Natural killer cell treated with Interleukin-12 subunit alpha and Interleukin-12 subunit beta and Interleukin-15 and Interleukin-18, amount 100 ng/mL, for 72 hours (primary cell): ENCODE results near the gene PDGFRA. TPM values are rescaled to one million over a fixed set of nuclear protein-coding genes. Genes with fewer than 3 reads are reported as not detected.
A peak's percentile ranks its signal among the peaks of the same experiment; 100 is the strongest.
"Not testable (repeated sequence)": the region's sequence is repeated elsewhere in the genome, so short reads cannot be mapped to it uniquely, and the experiment has no call there.

ENCODE experiments used
- ATAC-seq, 2 donors: fragments of 150-1000 bp; cut with Tn5 transposase in 1 of 2; sonication (Bioruptor Pico), chemical (Tn5 transposase) in 1 of 2; 2 replicates each; pipeline ENCODE4 v1.10.0; 2021
- DNase-seq: peaks from one replicate; pipeline ENCODE4 v3.0.0; 2022; ENCODE audit warnings: low spot score
- H3K27ac Mint-ChIP-seq, 2 donors: 1 replicate in 1 of 2; 2 replicates in 1 of 2; pipeline ENCODE4 v1.8.0; 2022; ENCODE audit warnings: mixed read lengths in 2 of 2, mild to moderate bottlenecking in 1 of 2, moderate library complexity in 1 of 2
- H3K27me3 Mint-ChIP-seq, 2 donors: 1 replicate in 1 of 2; 2 replicates in 1 of 2; pipeline ENCODE4 v1.8.0; 2022; ENCODE audit warnings: mixed read lengths in 2 of 2
- H3K36me3 Mint-ChIP-seq: one replicate; pipeline ENCODE4 v1.8.0; 2022; ENCODE audit warnings: mixed read lengths
- H3K4me1 Mint-ChIP-seq, 2 donors: 1 replicate in 1 of 2; 2 replicates in 1 of 2; pipeline ENCODE4 v1.8.0; 2022; ENCODE audit warnings: low read depth in 2 of 2, mixed read lengths in 2 of 2, mild to moderate bottlenecking in 1 of 2
- H3K4me3 Mint-ChIP-seq: one replicate; pipeline ENCODE4 v1.8.0; 2022; ENCODE audit warnings: mixed read lengths
- H3K9me3 Mint-ChIP-seq: 2 replicates; pipeline ENCODE4 v1.8.0; 2022; ENCODE audit warnings: mixed read lengths
- total RNA-seq, 2 donors: library from RNA; stranded (reverse); gene quantifications; one replicate each; pipeline ENCODE4 v1.2.3, GENCODE V29; 2022

Gene PDGFRA
- total RNA-seq, 2 donors from 2014 or later, result 0.05 TPM; not detected in 1

DNA sequence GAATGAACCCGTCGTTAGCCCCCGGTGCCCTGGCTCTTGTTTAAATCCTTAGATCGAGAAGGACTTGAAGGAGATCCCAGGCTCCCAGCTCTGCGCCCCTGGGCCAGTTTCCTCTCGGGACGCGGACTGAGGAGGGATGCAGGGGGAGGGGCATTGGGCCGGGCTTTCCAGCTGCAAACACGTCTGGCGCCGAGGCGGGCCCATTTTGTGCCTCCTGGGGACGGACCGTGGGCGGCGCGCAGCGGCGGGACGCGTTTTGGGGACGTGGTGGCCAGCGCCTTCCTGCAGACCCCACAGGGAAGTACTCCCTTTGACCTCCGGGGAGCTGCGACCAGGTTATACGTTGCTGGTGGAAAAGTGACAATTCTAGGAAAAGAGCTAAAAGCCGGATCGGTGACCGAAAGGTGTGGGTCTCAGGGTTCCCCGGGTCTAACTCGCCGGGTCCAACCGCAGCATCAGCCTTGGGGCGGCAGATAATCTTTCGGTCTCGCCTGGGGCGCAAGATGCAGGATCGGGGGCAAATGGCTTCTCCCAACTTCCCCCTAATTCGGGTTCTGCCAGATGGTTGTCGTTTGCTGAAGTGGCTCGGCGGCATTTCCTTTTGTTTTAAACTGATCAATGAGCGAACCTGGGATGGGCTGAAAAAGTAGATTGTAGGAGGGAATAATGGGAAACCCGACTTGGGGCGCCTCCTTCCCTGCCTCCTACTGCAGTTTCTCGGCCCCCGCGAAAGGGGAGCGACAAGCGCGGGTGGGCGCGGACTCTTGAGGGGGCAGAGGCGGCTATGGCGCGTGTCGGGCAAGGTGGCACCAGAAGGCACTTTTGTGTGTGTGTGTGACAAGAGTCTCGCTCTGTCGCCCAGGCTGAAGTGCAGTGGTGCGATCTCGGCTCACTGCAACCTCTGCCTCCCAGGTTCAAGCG, 2.9 kb downstream of the PDGFRA start:
- peak overlapping the region; percentile 44 for H3K4me3 Mint-ChIP-seq
- DNase-seq (no peak), ATAC-seq (no peak)
- H3K4me1 Mint-ChIP-seq, result peaks cover 16 to 25% of the 10 kb centered on the region in 2 donors
- no peaks in the 10 kb centered on the region for H3K36me3 Mint-ChIP-seq
- H3K27me3 Mint-ChIP-seq, result peaks cover 40 to 56% of the 10 kb centered on the region in 2 donors
- H3K9me3 Mint-ChIP-seq, result no peaks in the 10 kb centered on the region
- no peak overlapping the region for H3K27ac Mint-ChIP-seq

DNA sequence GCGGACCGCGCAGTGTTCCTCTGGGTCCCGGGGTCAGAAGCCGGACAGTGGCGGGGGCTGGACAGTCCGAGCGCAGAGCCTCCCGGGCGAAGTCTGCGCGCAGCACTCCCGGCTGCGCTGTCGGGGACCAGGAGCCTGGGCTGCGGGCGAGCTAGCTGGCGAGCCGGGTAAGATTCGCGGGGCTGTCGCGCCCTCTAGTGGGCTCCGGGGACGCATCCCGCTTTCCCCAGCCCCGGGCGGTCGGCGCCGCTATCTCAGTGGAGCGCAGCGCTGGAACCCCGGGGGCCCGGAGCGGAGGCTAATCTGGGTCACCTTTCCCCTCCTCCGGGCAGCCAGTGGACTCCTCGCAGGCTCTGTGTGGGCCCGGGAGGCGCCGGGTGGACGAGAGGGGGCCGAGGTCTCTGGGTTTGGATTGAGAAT, 4.2 kb downstream of the PDGFRA start:
- ATAC-seq (peak; percentile 90 to 92), DNase-seq (peak; percentile 83)
- Mint-ChIP-seq H3K4me3 (peak overlapping the region; percentile 78), H3K9me3 (no peaks in the 10 kb centered on the region), H3K27ac (no peak overlapping the region), H3K27me3 (peaks cover 33 to 47% of the 10 kb centered on the region in 2 donors), H3K36me3 (no peaks in the 10 kb centered on the region), H3K4me1 (peaks cover 8 to 14% of the 10 kb centered on the region in 2 donors)

GRCh38 chr4:54233697-54234496, 4.8 kb downstream of the PDGFRA start:
- DNase-seq (peak; percentile 78), ATAC-seq (peak; percentile 56 to 67)
- Mint-ChIP-seq H3K4me1 (peaks cover 5 to 11% of the 10 kb centered on the region in 2 donors), H3K27me3 (peaks cover 31 to 44% of the 10 kb centered on the region in 2 donors), H3K27ac (peak overlapping the region in 1 of 2 donors; percentile 35), H3K4me3 (peak overlapping the region; percentile 78), H3K9me3 (no peaks in the 10 kb centered on the region), H3K36me3 (no peaks in the 10 kb centered on the region)

DNA sequence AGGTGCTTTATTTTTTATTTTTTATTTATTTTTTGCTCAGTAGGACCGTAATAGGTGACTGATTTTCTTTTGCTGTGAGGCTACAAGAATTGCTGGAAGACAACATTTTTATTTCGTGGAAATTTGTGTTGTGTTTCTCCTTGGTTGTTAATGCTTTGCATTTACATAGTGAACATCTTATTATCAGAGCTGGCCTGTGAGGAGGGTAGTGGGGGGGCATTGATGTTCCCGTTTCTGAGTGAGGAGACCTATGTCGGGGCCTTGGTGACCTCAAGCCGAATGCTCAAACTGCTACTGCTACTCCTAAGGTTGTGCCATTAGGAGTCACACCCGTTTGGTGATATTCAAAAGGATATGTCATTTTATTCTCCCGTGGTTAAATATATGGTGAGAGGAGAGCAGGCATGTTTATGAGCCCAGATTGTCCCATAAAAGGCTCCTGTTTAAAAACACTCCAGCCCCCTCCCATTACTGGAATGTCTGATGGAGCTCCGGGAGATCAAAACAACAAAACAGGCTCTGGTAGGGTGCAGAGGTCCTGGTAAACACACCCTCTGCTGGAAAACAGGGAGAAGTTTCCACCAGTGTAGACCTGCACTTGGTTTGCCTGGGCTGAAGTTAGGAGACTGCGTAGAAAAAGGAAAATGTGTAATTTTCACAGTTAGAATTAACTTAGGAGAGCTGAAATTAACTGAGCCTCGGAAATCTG, 5.6 kb downstream of the PDGFRA start:
- Mint-ChIP-seq H3K27me3 (peaks cover 23 to 37% of the 10 kb centered on the region in 2 donors), H3K4me3 (peak overlapping the region; percentile 78), H3K36me3 (no peaks in the 10 kb centered on the region), H3K27ac (peak overlapping the region in 1 of 2 donors; percentile 35), H3K9me3 (no peaks in the 10 kb centered on the region), H3K4me1 (peaks cover 5 to 7% of the 10 kb centered on the region in 2 donors)
- no peak for ATAC-seq
- no peak for DNase-seq

DNA sequence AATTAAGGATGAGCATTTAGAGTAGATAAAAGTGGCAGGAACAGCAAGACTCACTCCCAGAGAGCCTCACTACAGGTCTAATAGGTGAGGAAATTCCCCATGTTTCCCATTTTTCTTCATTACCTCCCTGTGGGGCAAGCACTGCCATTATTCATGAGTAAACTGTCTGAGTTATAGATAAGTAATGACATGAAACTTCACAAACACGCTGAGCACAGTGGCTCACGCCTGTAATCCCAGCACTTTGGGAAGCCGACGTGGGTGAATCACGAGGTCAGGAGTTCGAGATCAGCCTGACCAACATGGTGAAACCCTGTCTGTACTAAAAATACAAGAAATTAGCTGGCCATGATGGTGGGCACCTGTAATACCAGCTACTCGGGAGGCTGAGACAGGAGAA, 7.2 kb downstream of the PDGFRA start:
- not testable (repeated sequence) for H3K36me3 Mint-ChIP-seq, ATAC-seq, H3K4me3 Mint-ChIP-seq, H3K4me1 Mint-ChIP-seq, H3K9me3 Mint-ChIP-seq, DNase-seq, H3K27ac Mint-ChIP-seq
- peaks cover 18 to 33% of the 10 kb centered on the region in 2 donors for H3K27me3 Mint-ChIP-seq

- H3K27me3 Mint-ChIP-seq, result peaks cover 15 to 33% of the 10 kb centered on the region in 2 donors
- ATAC-seq (no peak), DNase-seq (no peak)
- no peaks in the 10 kb centered on the region for H3K36me3 Mint-ChIP-seq
- H3K27ac Mint-ChIP-seq, result no peak overlapping the region
- no peaks in the 10 kb centered on the region for H3K9me3 Mint-ChIP-seq
- no peak overlapping the region for H3K4me3 Mint-ChIP-seq
- peaks cover 0 to 4% of the 10 kb centered on the region in 2 donors for H3K4me1 Mint-ChIP-seq
Observed at GRCh38 chr4:54237770-54238169, 8.7 kb downstream of the PDGFRA start.

DNA sequence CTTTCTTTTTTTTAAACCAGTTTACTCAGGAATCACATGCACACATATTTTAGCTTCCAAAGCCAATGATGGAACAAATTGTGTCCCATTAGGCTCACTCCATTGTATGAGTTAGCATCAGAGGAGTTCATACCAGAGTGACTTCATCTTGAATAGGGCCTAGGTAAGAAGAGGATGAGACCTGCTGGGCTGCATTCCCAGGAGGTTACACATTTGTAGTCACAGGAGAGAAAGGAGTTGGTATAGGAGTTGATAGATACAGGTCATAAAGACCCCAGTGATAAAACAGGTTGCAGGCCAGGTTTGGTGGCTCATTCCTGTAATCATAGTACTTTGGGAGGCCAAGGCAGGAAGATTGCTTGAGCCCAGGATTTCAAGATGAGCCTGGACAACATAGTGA, 9.3 kb downstream of the PDGFRA start:
- Mint-ChIP-seq H3K9me3 (no peaks in the 10 kb centered on the region), H3K27me3 (peaks cover 15 to 37% of the 10 kb centered on the region in 2 donors), H3K27ac (no peak overlapping the region), H3K36me3 (no peaks in the 10 kb centered on the region), H3K4me1 (peaks cover 0 to 4% of the 10 kb centered on the region in 2 donors), H3K4me3 (no peak overlapping the region)
- DNase-seq (no peak), ATAC-seq (no peak)

DNA sequence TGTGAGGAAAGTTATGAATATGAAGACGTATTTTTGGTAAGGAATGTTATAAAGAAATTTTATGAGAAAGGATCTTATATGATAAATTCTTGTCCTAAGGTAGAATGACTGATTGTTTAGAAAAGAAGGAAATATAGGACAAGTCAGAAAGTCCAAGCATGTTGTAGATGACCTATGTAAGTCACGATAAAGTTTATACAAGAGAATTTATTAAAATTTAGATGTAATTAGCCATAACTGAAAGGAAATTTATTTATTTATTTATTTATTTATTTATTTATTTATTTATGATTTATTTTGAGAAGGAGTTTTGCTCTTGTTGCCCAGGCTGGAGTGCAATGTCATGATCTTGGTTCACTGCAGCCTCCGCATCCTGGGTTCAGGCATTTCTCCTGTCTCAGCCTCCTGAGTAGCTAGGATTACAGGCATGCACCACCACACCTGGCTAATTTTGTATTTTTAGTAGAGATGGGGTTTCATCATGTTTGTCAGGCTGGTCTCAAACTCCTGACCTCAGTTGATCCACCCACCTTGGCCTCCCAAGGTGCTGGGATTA, 12.3 kb downstream of the PDGFRA start:
- not testable (repeated sequence) for H3K4me3 Mint-ChIP-seq, H3K9me3 Mint-ChIP-seq, H3K27ac Mint-ChIP-seq, DNase-seq, ATAC-seq, H3K4me1 Mint-ChIP-seq, H3K36me3 Mint-ChIP-seq
- H3K27me3 Mint-ChIP-seq, result peaks cover 10 to 31% of the 10 kb centered on the region in 2 donors

GRCh38 chr4:54243541-54243940, 14.4 kb downstream of the PDGFRA start:
- DNase-seq, H3K27ac Mint-ChIP-seq, ATAC-seq, H3K4me1 Mint-ChIP-seq, H3K4me3 Mint-ChIP-seq, H3K9me3 Mint-ChIP-seq, H3K36me3 Mint-ChIP-seq: not testable (repeated sequence)
- peaks cover 5 to 26% of the 10 kb centered on the region in 2 donors for H3K27me3 Mint-ChIP-seq

GRCh38 chr4:54252312-54252711, 23.2 kb downstream of the PDGFRA start:
- H3K4me3 Mint-ChIP-seq, H3K4me1 Mint-ChIP-seq, ATAC-seq, H3K9me3 Mint-ChIP-seq, H3K36me3 Mint-ChIP-seq, H3K27me3 Mint-ChIP-seq, DNase-seq, H3K27ac Mint-ChIP-seq: not testable (repeated sequence)

DNA sequence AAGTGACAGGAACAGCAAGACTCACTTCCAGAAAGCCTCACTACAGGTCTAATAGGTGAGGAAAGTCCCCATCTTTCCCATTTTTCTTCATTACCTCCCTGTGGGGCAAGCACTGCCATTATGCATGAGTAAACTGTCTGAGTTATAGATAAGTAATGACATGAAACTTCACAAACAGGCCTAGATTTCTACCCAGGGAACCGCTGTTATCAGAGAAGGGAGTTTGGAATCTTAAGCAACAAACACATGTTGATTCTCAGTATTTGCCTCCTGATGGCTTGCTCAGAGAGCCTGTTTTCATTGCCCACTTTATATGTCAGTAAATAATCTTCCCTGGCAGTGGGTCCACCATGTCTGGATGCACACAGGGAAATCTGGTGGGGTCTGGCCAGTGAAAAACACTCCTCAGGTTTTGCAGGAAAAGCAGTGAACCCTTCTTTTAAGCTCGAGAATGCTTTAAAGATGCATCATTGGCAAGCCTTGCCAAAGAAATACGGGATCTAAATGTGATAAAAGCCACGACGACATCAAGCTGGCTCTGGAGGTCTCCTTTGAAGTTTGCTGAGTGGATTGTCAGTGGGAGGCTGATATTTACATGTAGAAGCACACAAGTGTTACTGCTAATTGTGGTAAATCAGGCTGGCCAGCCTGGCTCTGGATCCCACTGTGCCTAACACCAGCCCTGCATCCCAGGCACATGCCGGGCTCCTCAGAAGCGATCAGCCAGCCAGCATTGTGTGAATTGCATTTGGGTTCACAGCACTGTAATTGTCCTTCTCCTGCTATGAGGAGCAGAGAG, 25.2 kb downstream of the PDGFRA start:
- Mint-ChIP-seq H3K36me3 (no peaks in the 10 kb centered on the region), H3K9me3 (no peaks in the 10 kb centered on the region), H3K4me1 (no peaks in the 10 kb centered on the region), H3K4me3 (no peak overlapping the region), H3K27me3 (peaks cover 0 to 4% of the 10 kb centered on the region in 2 donors), H3K27ac (no peak overlapping the region)
- DNase-seq (no peak), ATAC-seq (no peak)

DNA sequence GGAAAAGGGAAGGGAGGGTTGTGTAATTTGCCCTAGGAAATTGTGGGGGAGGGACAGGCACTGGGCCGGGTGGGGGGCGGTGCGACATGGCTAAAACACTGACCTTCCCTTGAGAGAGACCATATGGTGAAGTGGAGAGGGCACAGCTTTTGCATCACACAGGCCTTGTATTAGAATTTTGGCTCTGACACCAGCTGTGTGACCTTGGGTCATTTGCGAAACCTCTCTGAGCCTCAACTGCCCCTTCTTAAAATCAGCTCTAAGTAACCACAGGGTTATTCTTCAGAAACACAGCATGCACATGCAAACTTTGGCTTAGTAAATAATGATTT, 25.8 kb downstream of the PDGFRA start:
- no peak overlapping the region for H3K27ac Mint-ChIP-seq
- H3K27me3 Mint-ChIP-seq, result peaks cover 0 to 4% of the 10 kb centered on the region in 2 donors
- H3K9me3 Mint-ChIP-seq, result no peaks in the 10 kb centered on the region
- DNase-seq (no peak), ATAC-seq (no peak)
- H3K36me3 Mint-ChIP-seq, result no peaks in the 10 kb centered on the region
- H3K4me1 Mint-ChIP-seq, result no peaks in the 10 kb centered on the region
- no peak overlapping the region for H3K4me3 Mint-ChIP-seq

- H3K4me1 Mint-ChIP-seq, result no peaks in the 10 kb centered on the region
- no peaks in the 10 kb centered on the region for H3K9me3 Mint-ChIP-seq
- DNase-seq (no peak), ATAC-seq (no peak)
- peaks cover 0 to 4% of the 10 kb centered on the region in 2 donors for H3K27me3 Mint-ChIP-seq
- no peak overlapping the region for H3K4me3 Mint-ChIP-seq
- H3K27ac Mint-ChIP-seq, result no peak overlapping the region
- H3K36me3 Mint-ChIP-seq, result no peaks in the 10 kb centered on the region
Observed at GRCh38 chr4:54255881-54256280, 26.8 kb downstream of the PDGFRA start.
